GM13977 (cell line): ENCODE results near the gene CAPS.
A peak's percentile ranks its signal among the peaks of the same experiment; 100 is the strongest.

ENCODE experiments used
- DNase-seq: peaks from one replicate; pipeline ENCODE4 v3.0.0; 2012; ENCODE audit warnings: low spot score
- CTCF ChIP-seq: IDR thresholded peaks from 2 replicates; pipeline ENCODE4 v1.5.1; 2012; ENCODE audit warnings: mild to moderate bottlenecking, control low read depth; ENCODE audit not compliant: insufficient read depth; ENCODE audit errors: extremely low read depth, missing control alignments
- in situ Hi-C: fragments of 300-500 bp; cut with MboI; formaldehyde crosslinking; loops from one replicate; pipeline ENCODE4 v1.12.0; 2022; ENCODE audit warnings: low sequenced_read_pairs, low pct_unique_long_range_greater_than_20kb, mixed read lengths, inconsistent platforms; ENCODE audit not compliant: unreplicated experiment

CAPS gene

GRCh38 chr19:5893907-5894703 is 19.9 kb upstream of the CAPS start:
- no peak for TF ChIP-seq CTCF
- in situ Hi-C loops = no loop called here
- DNase-seq = no peak

GRCh38 chr19:5894704-5895349 is 19.2 kb upstream of the CAPS start:
- in situ Hi-C loops = no loop called here
- DNase-seq = no peak
- TF ChIP-seq CTCF = no peak

GRCh38 chr19:5895409-5895808 is 18.6 kb upstream of the CAPS start:
- in situ Hi-C loops = no loop called here
- DNase-seq = no peak
- TF ChIP-seq CTCF = no peak

- no peak for DNase-seq
- in situ Hi-C loops = no loop called here
- no peak for TF ChIP-seq CTCF
Measured at GRCh38 chr19:5895890-5896289, 18.2 kb upstream of the CAPS start.

- TF ChIP-seq CTCF = no peak
- in situ Hi-C loops = no loop called here
- DNase-seq = no peak
Measured at GRCh38 chr19:5896365-5897076, 17.5 kb upstream of the CAPS start.

- in situ Hi-C loops = no loop called here
- no peak for DNase-seq
- peak; percentile 14 for TF ChIP-seq CTCF
Measured at GRCh38 chr19:5897189-5897969, 16.7 kb upstream of the CAPS start.
